Right kidney (tissue), 1 donor: Measurements from ENCODE around the gene PRKN.

Experiments used
- DNase-seq: peaks from one replicate; pipeline ENCODE4 v3.0.0-alpha.2; 2016

The PRKN gene

GRCh38 chr6:162615016-162615705, 112.4 kb downstream of the PRKN start:
- no peak for DNase-seq

- no peak for DNase-seq
Observed at GRCh38 chr6:162613310-162613709, 114.3 kb downstream of the PRKN start.

GRCh38 chr6:162612613-162613012, 115.0 kb downstream of the PRKN start:
- no peak for DNase-seq

DNA sequence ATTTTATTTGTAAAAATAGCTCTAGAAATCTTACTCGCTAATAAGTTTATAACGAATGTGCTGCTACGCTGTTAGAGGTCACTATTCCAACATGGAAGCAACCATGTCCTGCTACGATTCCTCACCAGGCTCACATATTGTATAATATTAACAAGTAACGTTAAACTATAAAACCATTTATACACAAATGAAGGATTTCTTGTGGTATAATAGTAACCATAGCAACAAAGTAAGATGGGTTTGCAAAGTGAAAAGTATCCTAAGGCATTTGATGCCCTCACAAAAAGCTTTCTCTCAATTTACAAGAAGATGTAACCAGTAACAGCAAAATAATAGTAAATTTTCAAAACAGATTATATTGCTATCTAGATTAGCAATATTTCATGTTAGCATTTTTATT, 117.2 kb downstream of the PRKN start:
- DNase-seq, result no peak

- DNase-seq, result no peak
Observed at GRCh38 chr6:162605881-162606280, 121.7 kb downstream of the PRKN start.

DNA sequence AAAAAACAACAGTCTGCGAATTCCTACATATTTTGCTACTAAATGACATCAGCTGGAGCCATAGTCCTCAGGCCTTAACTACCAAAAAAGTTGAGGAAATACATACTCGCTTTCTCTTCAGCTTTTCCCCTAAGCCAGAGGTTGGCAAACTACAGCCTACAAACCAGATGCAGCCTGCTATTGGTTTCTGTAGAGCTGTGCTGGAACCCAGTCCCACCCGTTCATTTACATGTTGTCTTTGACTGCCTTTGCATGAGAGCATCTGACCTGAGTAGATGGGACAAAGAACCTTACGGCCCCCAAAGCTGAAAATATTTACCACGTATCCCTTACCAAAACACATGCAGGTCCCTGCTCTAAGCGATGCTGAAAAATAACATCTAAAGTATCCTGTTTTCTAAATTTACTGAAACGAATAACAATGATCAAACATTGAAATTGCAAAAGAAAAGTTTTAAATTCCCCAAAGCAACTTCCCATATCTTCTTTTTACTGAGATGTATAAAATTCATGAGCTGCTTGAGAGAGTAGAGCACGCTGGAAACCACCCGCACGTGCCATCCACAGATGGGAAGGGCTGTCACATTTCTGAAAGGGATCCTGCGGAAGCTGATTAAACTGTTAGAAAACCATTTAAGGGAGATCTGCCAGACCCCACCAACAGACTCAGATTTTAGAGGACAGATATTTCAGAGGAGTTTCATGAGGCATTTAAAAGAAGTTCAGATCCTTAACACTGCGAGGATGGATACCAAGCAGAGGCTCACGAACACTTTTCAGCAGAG, 124.1 kb downstream of the PRKN start:
- DNase-seq, result no peak

DNA sequence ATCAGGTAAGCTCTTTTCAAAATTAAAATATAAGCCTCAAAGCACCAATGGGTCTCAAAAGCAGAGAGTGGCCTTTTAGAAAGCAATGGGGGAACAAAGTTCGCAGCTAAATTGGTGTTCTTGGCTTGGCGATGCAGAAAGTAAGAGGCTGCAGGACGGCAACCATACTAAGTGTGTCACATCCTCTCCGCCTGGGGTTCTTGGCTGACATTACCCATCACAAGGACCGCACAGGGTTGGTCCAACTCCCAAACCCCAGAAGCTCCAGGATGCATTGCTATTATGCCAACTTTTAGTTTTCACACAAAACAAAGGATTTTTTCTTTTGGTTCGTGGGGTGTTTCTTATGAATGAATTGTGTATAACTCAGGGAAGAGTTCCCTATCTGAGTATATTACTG, 124.8 kb downstream of the PRKN start:
- DNase-seq, result no peak

GRCh38 chr6:162596676-162597075, 130.9 kb downstream of the PRKN start:
- DNase-seq, result no peak

GRCh38 chr6:162591517-162591916, 136.0 kb downstream of the PRKN start:
- DNase-seq, result no peak

DNA sequence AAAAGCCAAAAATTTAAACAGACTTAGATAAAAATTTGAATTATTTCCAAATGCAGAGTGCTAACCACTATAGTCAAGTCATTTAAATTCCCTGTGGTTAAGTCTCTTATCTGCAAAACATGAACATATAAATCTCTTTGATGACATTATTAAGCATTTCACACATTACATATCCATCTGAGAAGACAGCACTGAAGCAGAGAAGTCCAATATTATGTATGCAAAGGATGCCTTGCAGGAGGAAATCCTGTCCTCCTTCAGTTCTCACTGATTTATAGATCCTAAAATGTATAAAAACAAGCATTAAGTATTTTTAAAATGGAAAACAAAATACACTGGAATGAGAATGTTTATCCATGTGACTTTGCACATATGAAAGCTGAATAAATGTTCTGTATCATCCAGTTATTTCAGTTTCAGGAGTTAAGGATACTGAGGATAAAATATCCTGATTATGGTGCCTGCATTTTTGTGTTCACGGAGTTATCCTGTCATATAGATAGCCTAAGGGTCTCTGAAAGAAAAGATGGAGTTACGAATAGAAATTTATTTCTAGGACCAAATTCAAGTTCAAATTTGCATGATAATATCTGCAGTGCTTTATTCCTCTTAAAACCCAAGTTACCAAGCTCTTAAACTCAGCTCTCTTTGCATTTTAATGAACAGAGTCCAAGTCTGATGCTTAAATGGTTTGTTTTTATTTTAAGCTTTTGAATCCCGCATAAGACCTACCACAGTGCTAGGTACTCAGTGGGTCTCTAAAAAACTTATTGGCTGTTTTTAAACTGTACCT, 145.4 kb downstream of the PRKN start:
- no peak for DNase-seq

GRCh38 chr6:162580619-162581018, 146.9 kb downstream of the PRKN start:
- no peak for DNase-seq

DNA sequence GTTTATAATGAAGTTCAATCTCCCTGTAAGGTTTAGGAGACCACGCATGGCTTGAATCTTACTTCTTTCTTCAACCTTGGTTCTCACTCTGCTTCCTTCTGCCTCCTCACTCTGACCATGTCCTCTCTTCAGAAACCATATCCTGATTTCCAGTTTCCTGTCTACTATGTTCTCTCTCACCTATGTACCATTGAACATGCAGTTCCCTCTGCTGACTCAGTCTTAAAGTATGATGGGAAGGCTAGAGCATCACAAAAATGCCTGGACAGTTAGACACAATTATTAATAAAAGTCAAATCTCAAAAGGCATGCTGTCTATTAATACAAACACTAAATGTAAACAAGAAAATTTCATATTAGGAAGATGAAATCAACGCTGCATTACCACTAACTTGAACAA, 151.6 kb downstream of the PRKN start:
- no peak for DNase-seq

- no peak for DNase-seq
Observed at GRCh38 chr6:162572240-162572639, 155.3 kb downstream of the PRKN start.

DNA sequence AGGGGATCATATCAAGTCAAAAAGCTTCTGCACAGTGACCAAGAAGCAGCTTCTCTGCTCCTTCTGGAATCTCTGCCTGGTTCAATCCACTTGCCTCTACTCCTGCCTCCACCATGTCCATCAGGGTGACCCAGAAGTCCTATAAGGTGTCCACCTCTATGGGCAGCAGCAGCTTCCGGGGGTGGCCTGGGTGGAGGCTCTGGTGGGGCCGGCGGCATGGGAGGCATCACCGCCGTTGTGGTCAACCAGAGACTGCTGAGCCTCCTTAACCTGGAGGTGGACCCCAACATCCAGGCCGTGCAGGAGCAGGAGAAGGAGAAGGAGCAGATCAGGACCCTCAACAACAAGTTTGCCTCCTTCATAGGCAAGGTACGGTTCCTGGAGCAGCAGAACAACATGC, 159.3 kb downstream of the PRKN start:
- no peak for DNase-seq

- no peak for DNase-seq
Observed at GRCh38 chr6:162562041-162562440, 165.5 kb downstream of the PRKN start.

GRCh38 chr6:162560891-162561290, 166.7 kb downstream of the PRKN start:
- no peak for DNase-seq

DNA sequence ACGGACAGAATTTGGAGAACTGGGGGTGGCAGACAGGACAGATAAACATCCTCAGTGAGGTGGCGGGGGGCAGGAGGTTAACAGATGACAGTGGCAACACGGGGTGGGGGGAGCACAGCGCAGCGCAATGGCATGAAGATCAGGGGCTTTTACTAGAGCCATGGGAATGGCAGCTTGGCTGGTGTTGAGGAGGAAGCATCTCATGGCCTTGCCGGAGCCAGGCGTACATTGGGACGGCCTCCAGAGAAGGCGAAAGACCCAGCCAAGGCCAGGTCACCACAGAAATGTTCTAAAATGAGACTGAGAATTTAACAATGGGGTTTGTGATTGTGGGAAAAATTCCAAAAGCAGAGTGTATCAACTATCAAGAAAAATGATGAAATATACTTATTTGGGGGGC, 173.0 kb downstream of the PRKN start:
- DNase-seq, result no peak

DNA sequence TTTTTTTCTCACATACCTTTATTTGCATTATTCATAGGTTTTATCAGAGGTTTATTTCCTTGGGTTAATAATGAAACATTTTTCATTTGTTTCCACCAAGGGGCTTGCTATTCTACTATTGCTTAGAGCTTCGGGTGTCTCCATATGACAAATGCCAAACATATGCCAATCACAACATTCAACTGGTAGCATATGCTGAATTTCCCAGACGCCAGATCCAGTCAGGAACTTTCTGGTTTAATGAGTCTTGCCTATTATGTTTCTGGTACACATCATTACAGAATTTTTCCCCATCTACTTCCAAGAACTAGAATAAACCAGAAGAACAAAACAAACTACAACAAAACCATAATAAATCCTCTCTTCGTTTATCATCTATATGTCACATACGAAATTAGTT, 180.7 kb downstream of the PRKN start:
- DNase-seq, result no peak

DNA sequence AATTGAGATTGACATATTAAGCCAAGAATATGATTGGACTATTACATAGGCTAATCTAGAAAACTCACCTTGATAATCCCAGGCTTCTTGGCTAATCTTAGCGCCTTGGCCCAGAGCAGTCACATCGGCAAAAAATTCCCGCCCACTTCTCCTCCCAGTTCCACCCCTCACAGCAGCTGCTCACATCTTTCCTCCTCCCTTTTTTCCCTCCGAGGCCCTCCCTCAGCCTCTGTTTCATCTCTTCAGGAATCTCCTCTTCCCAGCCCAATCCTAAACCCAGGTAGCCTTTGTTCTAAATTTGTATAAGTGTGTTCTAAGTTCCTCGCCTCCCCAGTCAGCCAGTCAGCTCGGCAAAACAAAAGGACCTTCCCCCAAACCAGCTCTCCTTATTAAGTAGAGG, 184.3 kb downstream of the PRKN start:
- DNase-seq, result no peak

GRCh38 chr6:162541019-162541601, 186.5 kb downstream of the PRKN start:
- DNase-seq, result no peak

- no peak for DNase-seq
Observed at GRCh38 chr6:162539321-162539720, 188.2 kb downstream of the PRKN start.

GRCh38 chr6:162538643-162539064, 188.9 kb downstream of the PRKN start:
- no peak for DNase-seq

DNA sequence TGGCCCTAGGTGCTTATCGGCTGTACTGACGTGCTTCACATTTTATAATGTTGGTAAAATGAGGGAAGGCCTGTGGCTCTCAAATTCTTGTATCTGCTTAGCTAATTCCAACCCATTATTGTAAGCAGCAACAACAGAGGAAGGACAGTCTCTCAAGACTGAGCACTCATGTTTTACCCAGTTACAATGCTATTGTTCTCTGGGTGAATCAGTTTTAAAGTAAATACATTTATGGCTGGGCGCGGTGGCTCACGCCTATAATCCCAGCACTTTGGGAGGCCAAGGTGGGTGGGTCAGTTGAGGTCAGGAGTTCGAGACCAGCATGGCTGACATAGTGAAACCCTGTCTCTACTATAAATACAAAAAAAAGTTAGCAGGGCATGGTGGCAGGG, 194.6 kb downstream of the PRKN start:
- DNase-seq, result no peak
